NCI-H345 (cell line): ENCODE results near the gene ACER3.
"Not testable (repeated sequence)": the region's sequence is repeated elsewhere in the genome, so short reads cannot be mapped to it uniquely, and the experiment has no call there.

Source experiments
- DNase-seq: peaks from one replicate; lab custom pipeline; 2025; lab: John Stamatoyannopoulos, UW

Gene ACER3

DNA sequence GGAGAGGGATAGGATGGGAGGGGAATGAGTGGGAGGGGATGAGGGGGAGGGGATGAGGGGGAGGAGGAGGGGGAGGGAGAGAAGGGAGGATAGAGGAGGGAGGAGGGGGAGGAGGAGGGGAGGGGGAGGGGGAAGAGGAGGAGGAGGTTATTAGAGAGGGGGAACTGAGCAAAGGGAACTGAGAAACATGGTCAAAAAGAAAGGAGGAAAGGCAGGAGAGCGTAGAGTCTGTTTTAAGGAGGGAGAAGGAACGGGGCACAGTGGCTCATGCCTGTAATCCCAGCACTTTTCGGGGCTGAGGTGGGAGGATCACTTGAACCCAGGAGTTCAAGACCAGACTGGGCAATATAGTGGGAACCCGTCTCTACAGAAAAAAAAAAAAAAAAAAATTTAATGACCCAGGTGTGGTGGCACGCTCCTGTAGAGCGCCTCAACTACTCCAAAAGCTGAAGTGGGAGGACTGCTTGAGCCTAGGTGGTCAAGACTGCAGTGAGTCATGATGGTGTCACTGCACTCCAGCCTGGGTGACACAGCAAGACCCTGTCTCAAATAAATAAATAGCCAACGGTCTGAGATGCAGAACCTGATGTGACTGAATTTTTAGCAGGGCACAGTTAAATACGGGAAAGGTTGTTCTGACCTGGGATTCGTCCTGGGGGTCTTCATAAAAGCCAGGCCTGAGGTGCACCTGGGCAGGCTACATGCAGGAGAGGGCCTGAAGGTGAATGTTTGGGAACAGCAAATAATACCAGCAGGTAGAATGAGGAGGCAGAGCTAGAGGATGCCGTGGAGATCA, 177.5 kb downstream of the ACER3 start:
- no peak for DNase-seq

DNA sequence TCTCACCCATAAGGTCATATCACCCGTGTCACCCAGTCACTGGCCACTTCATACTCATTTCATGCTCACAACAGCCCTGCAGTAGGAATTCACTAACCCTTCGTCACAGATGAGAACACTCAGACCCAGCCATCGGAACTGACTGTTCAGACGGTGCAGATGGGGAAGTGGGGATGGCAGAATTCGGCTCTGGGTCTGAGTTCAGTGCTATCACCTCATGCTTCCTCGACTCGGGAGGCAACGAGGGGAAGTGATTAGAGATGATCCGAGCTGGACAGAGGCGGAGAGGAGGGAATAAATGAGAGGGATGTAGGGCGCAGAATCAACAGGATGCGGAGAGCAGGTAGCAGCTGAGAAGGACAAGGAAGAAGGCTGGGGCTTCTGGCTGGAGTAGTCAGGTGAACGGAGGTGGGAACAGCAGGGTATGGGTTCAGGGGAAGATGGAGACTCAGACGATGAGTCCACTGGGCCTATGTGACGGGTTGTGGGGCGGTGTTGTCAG, 178.2 kb downstream of the ACER3 start:
- DNase-seq: no peak

DNA sequence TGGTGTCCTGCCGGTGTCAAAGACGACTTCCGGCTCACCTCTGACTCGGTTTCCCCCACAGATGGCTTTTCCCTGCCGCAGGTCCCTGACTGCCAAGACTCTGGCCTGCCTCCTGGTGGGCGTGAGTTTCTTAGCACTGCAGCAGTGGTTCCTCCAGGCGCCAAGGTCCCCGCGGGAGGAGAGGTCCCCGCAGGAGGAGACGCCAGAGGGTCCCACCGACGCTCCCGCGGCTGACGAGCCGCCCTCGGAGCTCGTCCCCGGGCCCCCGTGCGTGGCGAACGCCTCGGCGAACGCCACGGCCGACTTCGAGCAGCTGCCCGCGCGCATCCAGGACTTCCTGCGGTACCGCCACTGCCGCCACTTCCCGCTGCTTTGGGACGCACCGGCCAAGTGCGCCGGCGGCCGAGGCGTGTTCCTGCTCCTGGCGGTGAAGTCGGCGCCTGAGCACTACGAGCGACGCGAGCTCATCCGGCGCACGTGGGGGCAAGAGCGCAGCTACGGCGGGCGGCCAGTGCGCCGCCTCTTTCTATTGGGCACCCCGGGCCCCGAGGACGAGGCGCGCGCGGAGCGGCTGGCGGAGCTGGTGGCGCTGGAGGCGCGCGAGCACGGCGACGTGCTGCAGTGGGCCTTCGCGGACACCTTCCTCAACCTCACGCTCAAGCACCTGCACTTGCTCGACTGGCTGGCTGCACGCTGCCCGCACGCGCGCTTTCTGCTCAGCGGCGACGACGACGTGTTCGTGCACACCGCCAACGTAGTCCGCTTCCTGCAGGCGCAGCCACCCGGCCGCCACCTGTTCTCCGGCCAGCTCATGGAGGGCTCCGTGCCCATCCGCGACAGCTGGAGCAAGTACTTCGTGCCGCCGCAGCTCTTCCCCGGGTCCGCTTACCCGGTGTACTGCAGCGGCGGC, 179.0 kb downstream of the ACER3 start:
- no peak for DNase-seq

DNA sequence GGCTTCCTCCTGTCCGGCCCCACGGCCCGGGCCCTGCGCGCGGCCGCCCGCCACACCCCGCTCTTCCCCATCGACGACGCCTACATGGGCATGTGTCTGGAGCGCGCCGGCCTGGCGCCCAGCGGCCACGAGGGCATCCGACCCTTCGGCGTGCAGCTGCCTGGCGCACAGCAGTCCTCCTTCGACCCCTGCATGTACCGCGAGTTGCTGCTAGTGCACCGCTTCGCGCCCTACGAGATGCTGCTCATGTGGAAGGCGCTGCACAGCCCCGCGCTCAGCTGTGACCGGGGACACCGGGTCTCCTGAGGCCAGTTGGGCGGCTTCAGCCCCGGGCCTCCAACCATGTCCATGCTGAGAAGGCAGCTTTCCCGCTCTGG, 179.7 kb downstream of the ACER3 start:
- DNase-seq: no peak

DNA sequence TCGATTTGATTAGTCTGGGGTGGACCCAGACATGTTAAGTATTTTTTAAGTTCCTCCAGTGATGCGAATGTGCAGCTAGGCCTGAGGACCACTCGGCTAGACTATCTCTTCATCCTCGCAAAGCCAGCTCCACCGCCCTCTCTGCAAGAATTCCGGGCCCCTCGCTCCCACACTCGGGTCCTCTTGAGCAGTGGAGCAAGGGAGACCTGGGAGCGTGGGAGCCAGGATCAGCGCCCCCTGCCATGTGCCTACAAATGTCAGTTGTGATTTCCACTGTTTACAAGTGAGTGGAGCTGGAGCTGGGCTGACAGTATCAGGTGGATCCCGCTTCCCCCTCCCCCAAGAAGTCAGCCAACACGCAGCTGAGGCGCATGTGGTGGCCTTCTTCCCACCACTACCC, 180.2 kb downstream of the ACER3 start:
- DNase-seq: no peak

DNA sequence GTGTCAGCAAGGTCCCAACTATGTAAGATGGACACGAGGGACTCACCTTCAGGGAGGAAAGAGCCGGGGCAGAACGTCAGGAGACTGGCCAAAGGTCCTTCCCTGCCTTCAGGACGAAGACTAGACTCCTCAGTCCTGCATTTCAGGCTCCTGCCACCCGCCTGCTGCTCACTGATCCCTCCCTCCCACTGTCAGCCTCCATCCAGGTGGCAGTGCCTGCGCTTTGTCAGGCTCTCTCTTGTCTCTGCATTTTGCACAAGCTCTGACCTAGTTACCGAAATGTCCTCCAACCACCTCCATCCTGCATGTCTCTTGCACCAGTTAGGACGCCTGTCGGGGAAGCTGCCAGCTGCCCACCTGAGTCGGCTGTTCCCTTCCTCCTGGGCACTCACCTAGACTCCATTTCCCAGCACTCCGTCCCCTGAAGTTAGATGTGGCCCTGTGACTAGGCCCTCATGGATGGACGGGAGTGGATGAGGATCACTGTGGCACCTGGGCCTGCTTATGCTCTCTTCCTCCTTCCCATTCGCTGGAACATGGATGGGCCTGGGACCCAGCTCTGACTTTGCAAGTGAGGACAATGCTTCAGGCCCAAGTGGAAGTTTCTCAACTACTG, 181.5 kb downstream of the ACER3 start:
- no peak for DNase-seq

DNA sequence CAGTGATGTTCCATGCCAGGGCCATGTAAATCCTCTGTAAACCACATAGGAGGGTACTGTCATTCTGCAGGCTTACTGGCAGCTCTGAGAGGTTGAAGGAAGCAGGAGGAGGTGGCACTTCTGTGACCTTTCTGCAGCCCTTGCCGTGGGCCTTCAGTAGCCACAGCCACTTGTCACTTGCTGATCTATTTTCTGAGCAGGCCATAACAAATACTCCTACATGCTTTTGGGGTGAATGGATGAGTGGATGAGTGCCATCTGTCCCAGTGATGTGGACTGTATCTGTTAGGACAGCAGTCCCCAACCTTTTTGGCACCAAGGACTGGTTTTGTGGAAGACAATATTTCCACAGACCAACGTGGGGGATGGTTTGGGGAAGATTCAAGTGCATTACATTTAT, 183.6 kb downstream of the ACER3 start:
- DNase-seq: no peak

DNA sequence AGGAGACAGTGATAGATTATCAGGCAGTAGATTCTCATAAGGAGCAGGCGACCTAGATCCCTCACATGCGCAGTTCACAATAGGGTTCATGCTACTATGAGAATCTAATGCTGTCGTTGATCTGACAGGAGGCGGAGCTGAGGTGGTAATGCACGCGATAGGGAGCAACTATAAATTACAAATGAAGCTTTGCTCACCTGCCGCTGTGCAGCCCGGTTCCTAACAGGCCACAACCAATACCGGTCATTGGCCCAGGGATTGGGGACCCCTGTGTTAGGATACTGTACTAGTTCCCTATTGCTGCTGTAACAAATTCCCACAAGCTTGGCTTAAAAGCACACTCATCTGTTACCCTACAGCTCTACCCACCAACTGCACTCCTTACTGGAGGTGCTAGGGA, 184.2 kb downstream of the ACER3 start:
- DNase-seq: no peak

DNA sequence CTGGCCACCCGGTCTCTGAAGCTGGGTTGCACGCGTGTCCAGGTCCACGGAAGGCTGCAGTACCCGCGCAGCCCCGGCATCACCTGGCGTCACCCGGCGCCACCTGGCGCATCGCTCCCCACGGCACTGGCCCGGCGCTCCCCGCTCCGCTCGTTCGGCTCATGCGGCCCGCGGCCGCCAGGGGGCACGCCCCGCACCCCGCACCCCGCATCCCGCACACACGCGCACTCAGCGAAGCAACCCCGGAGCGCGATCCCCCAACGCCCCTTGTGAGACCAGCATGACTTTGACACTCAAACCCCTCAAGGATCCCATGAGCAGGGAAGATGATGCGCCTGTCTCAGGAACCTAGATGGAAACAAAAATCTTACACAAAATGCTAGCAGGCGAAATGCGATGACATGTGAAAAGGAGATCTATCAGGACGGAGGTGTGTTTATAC, 185.4 kb downstream of the ACER3 start:
- DNase-seq: peak; percentile 79

DNA sequence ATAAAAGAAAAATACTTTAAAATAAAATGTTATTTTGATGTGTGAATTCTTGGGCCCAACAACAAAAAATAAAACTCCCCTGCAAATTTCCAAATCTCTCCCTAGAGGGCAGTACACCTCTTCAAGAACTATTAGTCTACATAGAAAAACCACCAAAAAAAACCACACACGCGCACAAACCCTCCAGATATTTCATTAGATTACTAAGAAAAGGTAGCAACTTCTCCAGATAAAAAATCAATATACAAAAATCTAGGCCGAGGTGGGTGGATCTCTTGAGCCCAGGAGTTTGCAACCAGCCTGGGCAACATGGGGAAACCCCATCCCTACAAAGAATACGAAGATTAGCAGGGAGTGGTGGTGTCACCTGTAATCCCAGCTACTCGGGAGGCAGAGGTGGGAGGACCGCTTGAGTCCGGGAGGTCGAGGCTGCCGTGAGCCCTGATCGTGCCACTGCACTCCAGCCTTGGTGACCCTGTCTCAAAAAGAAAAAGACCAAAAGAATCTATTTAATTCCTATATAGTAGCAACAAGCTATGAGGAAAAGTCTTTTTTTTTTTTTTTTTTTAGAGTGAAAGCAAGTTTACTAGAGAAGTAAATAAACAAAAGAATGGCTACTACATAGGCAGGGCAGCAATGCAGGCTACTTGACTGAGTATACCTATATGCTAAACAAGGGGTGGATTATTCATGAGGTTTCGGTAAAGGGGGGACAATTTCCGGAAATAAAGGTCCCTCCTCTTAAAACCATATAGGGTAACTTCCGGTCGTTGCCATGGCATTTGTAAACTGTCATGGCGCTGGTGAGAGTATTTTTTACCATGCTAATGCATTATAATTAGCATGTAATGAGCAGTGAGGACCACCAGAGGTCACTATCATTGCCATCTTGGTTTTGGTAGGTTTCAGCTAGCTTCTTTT, 186.5 kb downstream of the ACER3 start:
- peak; percentile 94 for DNase-seq

DNA sequence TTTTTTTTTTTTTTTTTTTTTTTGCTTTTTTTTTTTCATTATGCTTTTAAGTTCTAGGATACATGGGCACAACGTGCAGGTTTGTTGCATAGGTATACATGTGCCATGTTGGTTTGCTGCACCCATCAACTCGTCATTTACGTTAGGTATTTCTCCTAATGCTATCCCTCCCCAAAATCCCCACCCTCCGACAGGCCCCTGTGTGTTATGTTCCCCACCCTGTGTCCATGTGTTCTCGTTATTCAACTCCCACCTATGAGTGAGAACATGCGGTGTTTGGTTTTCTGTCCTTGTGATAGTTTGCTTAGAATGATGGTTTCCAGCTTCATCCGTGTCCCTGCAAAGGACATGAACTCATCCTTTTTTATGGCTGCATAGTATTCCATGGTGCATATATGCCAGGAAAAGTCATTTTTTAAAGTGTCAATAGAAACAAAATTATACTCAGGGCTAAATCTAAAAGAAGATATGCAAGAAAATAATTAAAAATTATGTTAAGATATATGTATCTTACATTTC, 187.3 kb downstream of the ACER3 start:
- not testable (repeated sequence) for DNase-seq

DNA sequence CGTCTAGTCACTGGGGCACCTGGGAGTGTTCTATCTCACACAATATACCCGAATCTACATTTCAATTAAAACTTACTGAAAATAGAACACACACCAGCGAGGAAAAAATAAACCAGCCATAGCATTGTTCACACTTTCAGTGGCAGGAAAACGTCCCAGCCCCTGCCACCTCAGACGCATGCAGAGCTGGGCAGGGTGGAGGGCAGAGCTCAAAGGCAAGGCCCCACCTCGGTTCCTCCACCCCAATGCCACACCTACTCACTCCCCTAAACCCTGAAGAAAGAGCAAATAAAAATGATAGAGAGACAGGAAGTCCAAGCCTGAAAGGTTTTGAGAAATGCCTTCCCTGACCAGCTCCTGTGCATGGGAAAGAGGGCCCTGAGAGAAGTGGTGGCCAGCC, 188.3 kb downstream of the ACER3 start:
- DNase-seq: no peak

DNA sequence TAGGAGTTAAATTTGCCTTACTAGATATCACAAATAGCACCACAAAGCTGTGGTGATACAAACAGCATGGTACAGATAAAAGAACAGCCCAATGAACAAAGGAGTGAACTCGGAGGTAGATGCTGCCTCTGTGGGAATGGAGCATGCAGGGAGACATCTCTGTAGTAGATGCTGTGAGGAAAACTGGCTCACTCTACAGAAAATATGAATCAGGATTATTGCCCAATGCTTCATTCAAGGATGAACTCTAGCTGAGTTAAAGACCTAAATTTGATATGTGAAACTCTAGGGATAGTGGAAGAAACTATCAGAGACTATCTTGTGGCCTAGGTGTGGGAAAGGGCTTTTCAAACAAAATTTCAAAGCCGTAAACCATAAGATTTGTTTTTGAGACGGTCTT, 190.8 kb downstream of the ACER3 start:
- DNase-seq: no peak

DNA sequence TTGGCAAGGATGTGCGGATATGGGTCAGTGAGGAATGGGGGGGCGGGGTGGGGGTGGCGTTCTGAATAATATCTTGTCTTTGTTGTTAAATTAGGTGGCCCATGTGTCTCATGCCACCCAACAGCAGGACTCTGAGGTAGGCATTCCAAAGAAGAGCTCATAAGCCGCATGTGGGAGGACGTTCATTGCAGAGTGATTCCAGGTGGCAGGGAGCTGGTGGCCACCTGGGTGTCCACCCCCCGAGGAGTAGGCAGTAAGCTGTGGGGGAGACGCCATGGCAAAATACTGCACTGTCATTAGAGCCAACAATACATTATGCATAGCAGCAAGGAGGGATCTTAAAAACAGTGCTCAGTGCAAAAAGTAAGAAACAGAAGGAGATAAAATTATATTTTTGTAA, 191.8 kb downstream of the ACER3 start:
- no peak for DNase-seq

DNA sequence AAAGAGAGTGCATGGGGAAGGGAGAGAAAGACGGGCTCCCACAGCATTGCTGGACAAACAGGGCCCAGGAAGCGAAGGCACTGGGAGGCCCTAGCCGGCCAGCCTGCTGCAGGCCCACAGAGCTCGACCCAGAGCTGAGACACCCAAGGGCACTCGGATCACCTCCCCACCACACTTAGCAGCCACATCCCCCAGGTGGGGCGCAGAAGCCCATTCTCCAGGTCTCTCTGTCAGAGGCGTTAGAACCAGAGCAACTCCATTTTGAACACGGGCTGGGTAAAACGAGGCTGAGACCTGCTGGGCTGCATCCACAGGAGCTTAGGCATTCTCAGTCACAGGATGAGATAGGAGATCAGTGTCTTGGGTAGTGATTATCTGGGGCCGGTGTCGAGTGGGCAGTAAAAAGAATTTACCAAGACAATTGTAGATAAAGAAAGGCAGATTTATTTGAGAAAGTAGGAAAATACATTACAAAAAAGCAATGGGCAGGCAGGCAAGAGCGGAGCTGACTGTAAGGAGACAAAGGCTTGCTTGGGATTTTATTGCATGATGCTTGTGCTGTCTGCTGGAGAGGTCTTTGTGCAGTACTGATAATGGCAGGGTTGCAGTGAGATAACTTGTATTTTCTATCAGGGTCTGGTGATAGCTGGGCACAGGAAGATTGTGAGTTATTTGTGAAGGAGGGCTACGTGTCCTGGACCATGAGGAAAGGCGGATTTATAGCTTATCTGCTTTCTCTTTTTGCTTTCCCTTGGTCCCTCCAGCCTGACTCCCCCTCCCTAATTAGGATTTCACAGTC, 192.7 kb downstream of the ACER3 start:
- no peak for DNase-seq

DNA sequence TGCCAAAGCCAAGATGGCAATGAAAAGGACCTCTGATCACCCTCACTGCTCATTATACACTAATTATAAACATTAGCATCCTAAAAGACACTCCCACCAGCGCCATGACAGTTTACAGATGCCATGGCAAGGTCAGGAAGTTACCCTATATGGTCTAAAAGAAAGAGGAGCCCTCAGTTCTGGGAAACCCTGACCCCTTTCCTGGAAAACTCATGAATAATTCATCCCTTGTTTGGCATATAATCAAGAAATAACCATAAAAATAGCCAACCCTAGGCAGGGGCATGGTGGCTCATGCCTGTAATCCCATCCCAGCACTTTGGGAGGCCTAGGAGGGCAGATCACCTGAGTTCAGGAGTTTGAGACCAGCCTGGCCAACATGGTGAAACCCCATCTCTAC, 193.4 kb downstream of the ACER3 start:
- DNase-seq: no peak

DNA sequence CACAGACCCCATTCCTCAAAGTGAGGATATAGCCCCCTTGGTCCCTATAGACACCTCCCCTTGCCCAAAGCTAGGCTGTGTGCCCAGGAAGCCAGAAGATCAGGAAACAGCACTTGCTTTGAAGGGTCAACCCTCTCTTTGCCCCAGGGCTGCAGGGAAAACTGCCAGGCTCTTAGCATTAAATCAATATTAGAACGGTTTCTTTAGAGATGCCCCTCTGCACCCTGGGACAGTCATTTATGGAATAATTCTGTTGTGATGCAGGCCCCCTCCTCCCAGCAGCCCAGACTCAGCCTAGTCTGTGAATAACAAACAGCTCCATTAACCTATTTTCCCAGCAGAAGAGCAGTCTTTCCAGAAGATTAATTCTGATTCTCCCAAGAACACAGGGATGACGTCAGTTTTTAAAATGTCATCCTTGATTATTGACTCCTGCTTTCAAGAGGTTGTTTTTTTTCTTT, 194.4 kb downstream of the ACER3 start:
- no peak for DNase-seq

DNA sequence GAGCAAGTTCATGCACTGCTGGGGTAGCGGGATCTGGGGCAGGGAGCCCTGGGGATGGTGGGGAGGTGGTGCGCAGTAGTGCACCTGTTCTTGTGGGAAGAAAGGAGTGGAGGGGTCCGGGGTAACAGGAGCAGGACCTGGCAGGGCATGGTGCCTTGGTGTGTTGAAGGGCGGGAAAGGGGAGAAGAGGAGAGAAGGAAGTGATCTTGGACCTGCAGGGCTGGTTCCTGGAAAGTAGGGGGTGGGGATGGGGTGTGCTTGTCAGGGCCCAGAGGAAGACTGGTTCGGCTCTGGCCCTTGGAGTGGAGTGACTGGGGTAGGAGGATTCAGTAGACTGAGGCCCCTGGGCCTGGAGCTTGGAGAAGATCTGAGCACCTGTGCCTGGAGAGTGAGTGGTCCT, 195.2 kb downstream of the ACER3 start:
- DNase-seq: no peak

DNA sequence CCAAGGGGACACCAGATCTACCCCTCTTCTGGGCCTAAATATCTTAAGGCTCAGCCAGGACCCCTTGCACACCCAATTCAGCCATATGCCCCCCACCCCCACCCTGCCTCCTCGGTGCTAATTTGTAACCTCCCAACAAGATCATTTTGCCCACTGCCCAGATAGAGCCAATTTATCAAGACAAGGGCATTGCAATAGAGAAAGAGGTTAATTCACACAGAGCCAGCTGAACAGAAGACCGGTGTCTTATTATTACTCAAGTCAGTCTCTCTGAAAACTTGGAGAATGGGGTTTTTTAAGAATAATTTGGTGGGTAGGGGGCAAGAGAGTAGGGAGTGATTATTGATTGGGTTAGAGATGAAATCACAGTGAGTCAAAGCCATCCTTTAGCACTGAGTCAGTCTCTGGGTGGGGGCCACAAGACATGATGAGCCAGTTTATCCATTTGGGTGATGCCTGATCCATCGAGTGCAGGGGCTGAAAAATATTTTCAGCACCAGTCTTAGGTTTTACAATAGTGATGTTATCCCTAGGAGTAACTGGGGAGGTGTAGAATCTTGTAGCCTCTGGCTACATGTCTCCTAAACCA, 196.2 kb downstream of the ACER3 start:
- DNase-seq: no peak

DNA sequence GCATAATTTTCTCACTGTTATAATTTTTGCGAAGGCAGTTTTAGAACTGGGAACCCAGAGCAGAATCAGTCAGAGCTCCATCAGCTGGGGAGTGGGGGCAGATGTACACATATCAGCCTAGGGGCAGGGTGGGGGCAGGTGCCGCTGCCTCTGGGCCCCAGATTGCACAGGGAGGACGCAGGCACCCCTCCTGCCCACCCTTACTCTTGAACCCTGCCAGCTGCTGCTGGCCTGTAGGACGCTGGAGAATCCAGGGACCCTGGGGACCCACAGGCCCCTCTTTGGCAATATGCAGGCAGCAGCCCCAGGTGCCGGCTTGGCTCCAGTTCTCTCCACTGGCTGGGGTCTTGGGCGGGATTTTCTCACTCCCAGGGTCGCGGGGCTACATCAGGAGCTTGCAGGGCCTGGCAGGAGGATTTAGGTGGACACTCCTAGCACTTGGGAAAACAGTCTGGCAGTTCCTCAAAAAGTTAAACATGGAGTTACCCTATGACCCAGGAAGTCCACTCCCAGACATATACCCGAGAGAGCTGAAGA, 197.3 kb downstream of the ACER3 start:
- no peak for DNase-seq
